ENCODE measurements around the gene FOXK1. TPM values are rescaled to one million over a fixed set of nuclear protein-coding genes. Genes with fewer than 3 reads are reported as not detected.

The FOXK1 gene
- total and polyA plus RNA-seq, 9 of the 15 experiments (the other 6 are each of a cell fraction or from before 2014, with no cell fraction given), result 0.32 to 45.5 (median 8.1) TPM

DNA sequence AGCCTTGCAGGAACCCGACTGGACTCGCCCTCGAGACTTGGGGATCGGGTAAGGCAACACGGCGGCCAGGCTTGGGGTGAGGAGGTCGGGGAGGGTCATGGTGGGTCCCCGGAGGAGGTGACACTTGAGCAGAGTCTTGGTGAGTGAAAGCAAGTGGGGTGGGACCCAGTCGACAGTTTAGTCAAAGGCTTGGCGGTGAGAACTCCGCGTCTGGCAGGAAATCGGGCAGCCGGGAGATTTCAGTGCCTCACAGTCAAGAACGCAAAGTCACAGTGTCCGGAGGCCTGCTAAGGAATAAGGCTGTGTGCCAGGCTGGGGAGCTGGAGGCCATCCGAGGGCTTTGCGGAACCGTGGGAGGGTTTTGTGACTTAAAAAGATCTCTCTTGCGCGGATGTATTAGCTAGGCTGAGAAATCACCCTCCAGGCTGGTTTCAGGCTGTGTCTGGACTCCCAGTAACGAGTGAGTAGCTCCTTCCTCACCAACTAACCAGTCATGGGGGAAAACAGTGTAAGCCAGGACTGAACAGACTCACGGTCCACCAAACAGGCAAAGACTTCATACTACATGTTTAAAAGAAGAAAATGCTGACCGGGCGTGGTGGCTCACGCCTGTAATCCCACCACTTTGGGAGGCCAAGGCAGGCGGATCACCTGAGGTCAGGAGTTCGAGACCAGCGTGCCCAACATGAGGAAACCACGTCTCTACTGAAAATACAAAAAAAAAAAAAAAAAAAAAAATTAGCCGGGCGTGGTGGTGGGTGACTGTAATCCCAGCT lies 93.9 kb downstream of the FOXK1 start (continued):
- TF ChIP-seq, protein P1, sequence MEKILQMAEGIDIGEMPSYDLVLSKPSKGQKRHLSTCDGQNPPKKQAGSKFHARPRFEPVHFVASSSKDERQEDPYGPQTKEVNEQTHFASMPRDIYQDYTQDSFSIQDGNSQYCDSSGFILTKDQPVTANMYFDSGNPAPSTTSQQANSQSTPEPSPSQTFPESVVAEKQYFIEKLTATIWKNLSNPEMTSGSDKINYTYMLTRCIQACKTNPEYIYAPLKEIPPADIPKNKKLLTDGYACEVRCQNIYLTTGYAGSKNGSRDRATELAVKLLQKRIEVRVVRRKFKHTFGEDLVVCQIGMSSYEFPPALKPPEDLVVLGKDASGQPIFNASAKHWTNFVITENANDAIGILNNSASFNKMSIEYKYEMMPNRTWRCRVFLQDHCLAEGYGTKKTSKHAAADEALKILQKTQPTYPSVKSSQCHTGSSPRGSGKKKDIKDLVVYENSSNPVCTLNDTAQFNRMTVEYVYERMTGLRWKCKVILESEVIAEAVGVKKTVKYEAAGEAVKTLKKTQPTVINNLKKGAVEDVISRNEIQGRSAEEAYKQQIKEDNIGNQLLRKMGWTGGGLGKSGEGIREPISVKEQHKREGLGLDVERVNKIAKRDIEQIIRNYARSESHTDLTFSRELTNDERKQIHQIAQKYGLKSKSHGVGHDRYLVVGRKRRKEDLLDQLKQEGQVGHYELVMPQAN (IDR thresholded peaks at IDR 0.05; ENCODE audit: borderline replicate concordance), result peak; percentile 73; the same call in 1 of the 2 replicates
- TF ChIP-seq TAF9B (IDR thresholded peaks at IDR 0.05; ENCODE audit: partially characterized antibody), result no peak
- TF ChIP-seq PML (IDR thresholded peaks at IDR 0.05; ENCODE audit: low read length), result no peak
- no peak for TF ChIP-seq PYGO2 (tag; IDR thresholded peaks at IDR 0.05)
- TF ChIP-seq, protein P2, sequence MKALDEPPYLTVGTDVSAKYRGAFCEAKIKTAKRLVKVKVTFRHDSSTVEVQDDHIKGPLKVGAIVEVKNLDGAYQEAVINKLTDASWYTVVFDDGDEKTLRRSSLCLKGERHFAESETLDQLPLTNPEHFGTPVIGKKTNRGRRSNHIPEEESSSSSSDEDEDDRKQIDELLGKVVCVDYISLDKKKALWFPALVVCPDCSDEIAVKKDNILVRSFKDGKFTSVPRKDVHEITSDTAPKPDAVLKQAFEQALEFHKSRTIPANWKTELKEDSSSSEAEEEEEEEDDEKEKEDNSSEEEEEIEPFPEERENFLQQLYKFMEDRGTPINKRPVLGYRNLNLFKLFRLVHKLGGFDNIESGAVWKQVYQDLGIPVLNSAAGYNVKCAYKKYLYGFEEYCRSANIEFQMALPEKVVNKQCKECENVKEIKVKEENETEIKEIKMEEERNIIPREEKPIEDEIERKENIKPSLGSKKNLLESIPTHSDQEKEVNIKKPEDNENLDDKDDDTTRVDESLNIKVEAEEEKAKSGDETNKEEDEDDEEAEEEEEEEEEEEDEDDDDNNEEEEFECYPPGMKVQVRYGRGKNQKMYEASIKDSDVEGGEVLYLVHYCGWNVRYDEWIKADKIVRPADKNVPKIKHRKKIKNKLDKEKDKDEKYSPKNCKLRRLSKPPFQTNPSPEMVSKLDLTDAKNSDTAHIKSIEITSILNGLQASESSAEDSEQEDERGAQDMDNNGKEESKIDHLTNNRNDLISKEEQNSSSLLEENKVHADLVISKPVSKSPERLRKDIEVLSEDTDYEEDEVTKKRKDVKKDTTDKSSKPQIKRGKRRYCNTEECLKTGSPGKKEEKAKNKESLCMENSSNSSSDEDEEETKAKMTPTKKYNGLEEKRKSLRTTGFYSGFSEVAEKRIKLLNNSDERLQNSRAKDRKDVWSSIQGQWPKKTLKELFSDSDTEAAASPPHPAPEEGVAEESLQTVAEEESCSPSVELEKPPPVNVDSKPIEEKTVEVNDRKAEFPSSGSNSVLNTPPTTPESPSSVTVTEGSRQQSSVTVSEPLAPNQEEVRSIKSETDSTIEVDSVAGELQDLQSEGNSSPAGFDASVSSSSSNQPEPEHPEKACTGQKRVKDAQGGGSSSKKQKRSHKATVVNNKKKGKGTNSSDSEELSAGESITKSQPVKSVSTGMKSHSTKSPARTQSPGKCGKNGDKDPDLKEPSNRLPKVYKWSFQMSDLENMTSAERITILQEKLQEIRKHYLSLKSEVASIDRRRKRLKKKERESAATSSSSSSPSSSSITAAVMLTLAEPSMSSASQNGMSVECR (CRISPR knock-in tag; IDR thresholded peaks at IDR 0.05), result peak; percentile 83
- no peak for TF ChIP-seq LARP7 (IDR thresholded peaks at IDR 0.05)
- TF ChIP-seq POU5F1 (IDR thresholded peaks at IDR 0.05; ENCODE audit: borderline replicate concordance, low read depth, low read length, partially characterized antibody), result no peak

Measured in K562 (cell line).